Sigmoid colon (tissue), 7 donors: ENCODE measurements around the gene IFIT2. TPM values are rescaled to one million over a fixed set of nuclear protein-coding genes. Genes with fewer than 3 reads are reported as not detected.

Source experiments
- DNase-seq: peaks from one replicate; pipeline ENCODE4 v3.0.0-alpha.2; 2019
- H3K27ac ChIP-seq, 4 donors: fragments of 200-600 bp; sonication (generic); one replicate each; pipeline ENCODE4 v1.5.1; 2016 to 2019; ENCODE audit warnings: mild to moderate bottlenecking in 1 of 4
- H3K27me3 ChIP-seq, 3 donors: fragments of 200-600 bp; sonication (generic); one replicate each; pipeline ENCODE4 v1.5.1; 2019; ENCODE audit warnings: mild to moderate bottlenecking in 1 of 3
- H3K36me3 ChIP-seq, 4 donors: fragments of 200-600 bp; sonication (generic); one replicate each; pipeline ENCODE4 v1.5.1; 2016 to 2019
- H3K4me1 ChIP-seq, 4 donors: fragments of 200-600 bp; sonication (generic); one replicate each; pipeline ENCODE4 v1.5.1; 2017 to 2019
- H3K4me3 ChIP-seq, 4 donors: fragments of 200-600 bp; sonication (generic); one replicate each; pipeline ENCODE4 v1.5.1; 2017 to 2019; ENCODE audit warnings: mild to moderate bottlenecking in 2 of 4, moderate library complexity in 1 of 4
- H3K9me3 ChIP-seq, 4 donors: fragments of 200-600 bp in 3 of 4; sonication (generic) in 3 of 4; one replicate each; pipeline versions ENCODE4 v1.5.1 to v1.6.1; 2013 to 2019
- EP300 ChIP-seq, 4 donors: sonication (generic); formaldehyde crosslinking; IDR thresholded peaks; one replicate each; pipeline ENCODE4 v1.6.1; 2017; ENCODE audit warnings: antibody characterized with exemption in 4 of 4
- POLR2A ChIP-seq, 2 donors: fragments of 450-650 bp; IDR thresholded peaks; one replicate each; pipeline ENCODE4 v1.6.1; 2016; ENCODE audit warnings: antibody characterized with exemption in 2 of 2, mild to moderate bottlenecking in 2 of 2, moderate library complexity in 2 of 2
- POLR2AphosphoS5 ChIP-seq, 4 donors: sonication (generic); formaldehyde crosslinking; IDR thresholded peaks; one replicate each; pipeline ENCODE4 v1.6.1; 2017; ENCODE audit warnings: antibody characterized with exemption in 4 of 4
- WGBS, 2 donors: extraction: QIAGEN DNeasy Blood & Tissue Kit; methylation state at CpG; one replicate each; pipeline ENCODE4 v1.1.7; 2013; 5-methylcytosine and 5-hydroxymethylcytosine counted together
- intact Hi-C: fragments of 100-400 bp; cut with DNase I; formaldehyde crosslinking; loops from one replicate; pipeline ENCODE4 v1.15.1; 2023
- polyA plus RNA-seq, 3 donors: library from polyadenylated mRNA; stranded (reverse); fragments of 200-250 nt; gene quantifications; one replicate each; pipeline ENCODE4 v1.2.3, GENCODE V29; 2013
- total RNA-seq, 4 donors: library from RNA; depleted of rRNA; stranded (reverse); fragments of >200 nt; gene quantifications; one replicate each; pipeline ENCODE4 v1.1.0, GENCODE V29; 2016
- TF ChIP-seq, protein P1 (sequence below), 4 experiments: fragments of 450-650 bp in 3 of 4; fragments of 200-600 bp in 1 of 4; IDR thresholded peaks; one replicate each; pipeline ENCODE4 v1.5.1; 2016 to 2019; ENCODE audit warnings: antibody characterized with exemption in 4 of 4, mild to moderate bottlenecking in 3 of 4, moderate library complexity in 2 of 4
- donor health status: healthy with polysubstance abuse.
- donor health status: Bipolar disorder and iron deficiency.
- donor health status: healthy.

The IFIT2 gene
- total and polyA plus RNA-seq, 7 donors, result 2.0 to 13.9 (median 3.9) TPM

DNA sequence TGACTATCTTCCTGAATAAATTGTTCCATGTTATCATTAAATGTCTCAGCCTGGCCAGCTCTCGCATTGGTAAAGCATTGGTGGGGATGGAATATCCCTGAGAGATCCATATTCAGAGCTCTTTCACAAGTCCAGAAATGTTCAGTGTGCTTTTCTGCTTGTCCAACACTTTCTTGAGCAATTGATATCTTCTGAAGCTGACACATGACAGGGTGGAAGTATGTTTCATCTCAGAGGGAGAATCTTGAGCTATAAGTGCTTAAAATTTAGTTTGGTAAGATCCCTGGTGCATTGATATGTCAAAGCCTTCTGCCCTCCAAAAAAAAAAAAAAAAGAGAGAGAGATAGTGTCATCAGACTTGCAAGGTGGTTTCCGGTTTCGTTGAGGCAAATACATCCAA lies 33.4 kb downstream of the IFIT2 start:
- TF ChIP-seq EP300 (IDR thresholded peaks at IDR 0.05) (no peak), POLR2A (IDR thresholded peaks at IDR 0.05) (no peak), POLR2AphosphoS5 (IDR thresholded peaks at IDR 0.05) (no peak)
- TF ChIP-seq, protein P1, sequence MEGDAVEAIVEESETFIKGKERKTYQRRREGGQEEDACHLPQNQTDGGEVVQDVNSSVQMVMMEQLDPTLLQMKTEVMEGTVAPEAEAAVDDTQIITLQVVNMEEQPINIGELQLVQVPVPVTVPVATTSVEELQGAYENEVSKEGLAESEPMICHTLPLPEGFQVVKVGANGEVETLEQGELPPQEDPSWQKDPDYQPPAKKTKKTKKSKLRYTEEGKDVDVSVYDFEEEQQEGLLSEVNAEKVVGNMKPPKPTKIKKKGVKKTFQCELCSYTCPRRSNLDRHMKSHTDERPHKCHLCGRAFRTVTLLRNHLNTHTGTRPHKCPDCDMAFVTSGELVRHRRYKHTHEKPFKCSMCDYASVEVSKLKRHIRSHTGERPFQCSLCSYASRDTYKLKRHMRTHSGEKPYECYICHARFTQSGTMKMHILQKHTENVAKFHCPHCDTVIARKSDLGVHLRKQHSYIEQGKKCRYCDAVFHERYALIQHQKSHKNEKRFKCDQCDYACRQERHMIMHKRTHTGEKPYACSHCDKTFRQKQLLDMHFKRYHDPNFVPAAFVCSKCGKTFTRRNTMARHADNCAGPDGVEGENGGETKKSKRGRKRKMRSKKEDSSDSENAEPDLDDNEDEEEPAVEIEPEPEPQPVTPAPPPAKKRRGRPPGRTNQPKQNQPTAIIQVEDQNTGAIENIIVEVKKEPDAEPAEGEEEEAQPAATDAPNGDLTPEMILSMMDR (IDR thresholded peaks at IDR 0.05), result no peak
- H3K36me3 ChIP-seq, result peaks cover 0 to 27% (median 6%) of the 10 kb centered on the region in 4 donors
- peaks cover 0 to 31% (median 22%) of the 10 kb centered on the region in 4 donors for H3K4me1 ChIP-seq
- DNase-seq, result no peak
- 95 to 97% methylated on average over 3 of the region's 3 CpGs for WGBS, 2 donors
- H3K27me3 ChIP-seq, result no peaks in the 10 kb centered on the region
- intact Hi-C loops, result no loop called here
- no peaks in the 10 kb centered on the region for H3K9me3 ChIP-seq
- H3K4me3 ChIP-seq, result no peak overlapping the region
- no peak overlapping the region for H3K27ac ChIP-seq

DNA sequence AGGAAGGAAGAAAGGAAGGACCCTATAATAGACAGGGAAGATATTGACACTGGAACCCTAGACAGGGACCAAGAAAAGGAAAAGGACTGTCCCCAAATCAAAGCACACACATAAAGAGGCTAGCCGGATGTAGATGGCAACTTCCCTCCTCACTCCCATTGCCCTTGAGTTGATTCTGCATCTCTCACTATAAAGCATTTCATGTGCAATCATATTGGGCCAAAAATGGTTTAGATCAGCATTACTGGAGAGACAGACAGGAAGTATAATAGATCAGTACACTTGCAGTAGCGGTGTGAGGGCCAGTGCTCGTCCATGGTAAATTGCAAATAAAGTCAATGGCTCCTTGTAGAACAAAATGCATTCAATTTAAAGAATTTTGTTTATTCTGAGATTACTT lies 34.4 kb downstream of the IFIT2 start:
- intact Hi-C loops, result no loop called here
- no peak for DNase-seq
- no peak overlapping the region for H3K4me3 ChIP-seq
- TF ChIP-seq POLR2AphosphoS5 (IDR thresholded peaks at IDR 0.05) (no peak), POLR2A (IDR thresholded peaks at IDR 0.05) (no peak), EP300 (IDR thresholded peaks at IDR 0.05) (no peak)
- TF ChIP-seq, protein P1 (IDR thresholded peaks at IDR 0.05), result no peak
- peaks cover 0 to 27% (median 6%) of the 10 kb centered on the region in 4 donors for H3K36me3 ChIP-seq
- H3K9me3 ChIP-seq, result no peaks in the 10 kb centered on the region
- H3K27me3 ChIP-seq, result no peaks in the 10 kb centered on the region
- peaks cover 0 to 25% (median 20%) of the 10 kb centered on the region in 4 donors for H3K4me1 ChIP-seq
- no peak overlapping the region for H3K27ac ChIP-seq
- 91 to 92% methylated on average over 3 of the region's 3 CpGs for WGBS, 2 donors

DNA sequence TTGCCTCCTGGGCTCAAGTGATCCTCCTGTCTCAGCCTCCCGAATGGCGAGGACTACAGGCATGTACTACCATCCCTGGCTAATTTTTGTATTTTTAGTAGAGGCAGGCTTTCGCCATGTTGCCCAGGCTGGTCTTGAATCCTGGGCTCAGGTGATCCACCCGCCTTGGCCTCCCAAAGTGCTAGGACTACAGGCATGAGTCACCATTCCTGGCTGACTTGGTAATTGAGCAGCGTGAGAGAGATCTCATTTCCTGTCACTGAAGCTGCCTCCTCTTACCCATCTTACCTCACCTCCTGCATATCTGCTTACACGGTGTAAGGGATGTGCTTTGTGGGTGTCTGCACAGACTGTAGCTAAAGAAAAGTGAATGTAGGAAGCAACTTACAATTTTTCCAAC lies 35.6 kb downstream of the IFIT2 start:
- TF ChIP-seq EP300 (IDR thresholded peaks at IDR 0.05) (no peak), POLR2A (IDR thresholded peaks at IDR 0.05) (no peak), POLR2AphosphoS5 (IDR thresholded peaks at IDR 0.05) (no peak)
- TF ChIP-seq, protein P1 (IDR thresholded peaks at IDR 0.05), result no peak
- WGBS, 2 donors, result 87 to 89% methylated on average over 6 of the region's 6 CpGs
- no peak for DNase-seq
- H3K27ac ChIP-seq, result no peak overlapping the region
- peaks cover 0 to 24% (median 17%) of the 10 kb centered on the region in 4 donors for H3K4me1 ChIP-seq
- H3K4me3 ChIP-seq, result no peak overlapping the region
- no peaks in the 10 kb centered on the region for H3K27me3 ChIP-seq
- no peaks in the 10 kb centered on the region for H3K9me3 ChIP-seq
- H3K36me3 ChIP-seq, result peaks cover 0 to 27% (median 6%) of the 10 kb centered on the region in 4 donors
- intact Hi-C loops, result no loop called here

DNA sequence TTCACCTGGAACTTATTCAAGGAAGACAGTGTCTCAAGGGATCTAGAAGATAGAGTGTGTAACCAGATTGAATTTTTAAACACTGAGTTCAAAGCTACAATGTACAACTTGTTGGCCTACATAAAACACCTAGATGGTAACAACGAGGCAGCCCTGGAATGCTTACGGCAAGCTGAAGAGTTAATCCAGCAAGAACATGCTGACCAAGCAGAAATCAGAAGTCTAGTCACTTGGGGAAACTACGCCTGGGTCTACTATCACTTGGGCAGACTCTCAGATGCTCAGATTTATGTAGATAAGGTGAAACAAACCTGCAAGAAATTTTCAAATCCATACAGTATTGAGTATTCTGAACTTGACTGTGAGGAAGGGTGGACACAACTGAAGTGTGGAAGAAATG lies 36.9 kb downstream of the IFIT2 start:
- Histone ChIP-seq H3K4me3 (no peak overlapping the region), H3K36me3 (peaks cover 0 to 27% (median 6%) of the 10 kb centered on the region in 4 donors), H3K4me1 (peaks cover 0 to 11% (median 5%) of the 10 kb centered on the region in 4 donors), H3K27ac (no peak overlapping the region), H3K9me3 (no peaks in the 10 kb centered on the region), H3K27me3 (no peaks in the 10 kb centered on the region)
- 95 to 96% methylated on average over 3 of the region's 3 CpGs for WGBS, 2 donors
- TF ChIP-seq, protein P1 (IDR thresholded peaks at IDR 0.05), result no peak
- no peak for TF ChIP-seq POLR2AphosphoS5 (IDR thresholded peaks at IDR 0.05)
- TF ChIP-seq POLR2A (IDR thresholded peaks at IDR 0.05), result no peak
- TF ChIP-seq EP300 (IDR thresholded peaks at IDR 0.05), result no peak
- no peak for DNase-seq
- intact Hi-C loops, result no loop called here

DNA sequence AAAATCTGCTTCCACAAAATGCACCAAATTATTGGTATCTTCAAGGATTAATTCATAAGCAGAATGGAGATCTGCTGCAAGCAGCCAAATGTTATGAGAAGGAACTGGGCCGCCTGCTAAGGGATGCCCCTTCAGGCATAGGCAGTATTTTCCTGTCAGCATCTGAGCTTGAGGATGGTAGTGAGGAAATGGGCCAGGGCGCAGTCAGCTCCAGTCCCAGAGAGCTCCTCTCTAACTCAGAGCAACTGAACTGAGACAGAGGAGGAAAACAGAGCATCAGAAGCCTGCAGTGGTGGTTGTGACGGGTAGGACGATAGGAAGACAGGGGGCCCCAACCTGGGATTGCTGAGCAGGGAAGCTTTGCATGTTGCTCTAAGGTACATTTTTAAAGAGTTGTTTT lies 38.0 kb downstream of the IFIT2 start:
- H3K36me3 ChIP-seq, result peaks cover 0 to 27% (median 6%) of the 10 kb centered on the region in 4 donors
- intact Hi-C loops, result no loop called here
- no peak for DNase-seq

More for the DNA sequence above, 38.0 kb downstream of the IFIT2 start:
- H3K27me3 ChIP-seq, result no peaks in the 10 kb centered on the region
- H3K4me1 ChIP-seq, result peaks cover 0 to 2% (median 0%) of the 10 kb centered on the region in 4 donors
- no peaks in the 10 kb centered on the region for H3K9me3 ChIP-seq
- TF ChIP-seq, protein P1 (IDR thresholded peaks at IDR 0.05), result no peak
- TF ChIP-seq POLR2A (IDR thresholded peaks at IDR 0.05) (no peak), POLR2AphosphoS5 (IDR thresholded peaks at IDR 0.05) (no peak), EP300 (IDR thresholded peaks at IDR 0.05) (no peak)
- WGBS, 2 donors, result 91 to 97% methylated on average over 4 of the region's 4 CpGs
- no peak overlapping the region for H3K4me3 ChIP-seq
- H3K27ac ChIP-seq, result no peak overlapping the region
